Heart right ventricle (tissue), 16 donors: ENCODE results near the gene SLC35E1. TPM values are rescaled to one million over a fixed set of nuclear protein-coding genes. Genes with fewer than 3 reads are reported as not detected.
A peak's percentile ranks its signal among the peaks of the same experiment; 100 is the strongest.

Experiments
- ATAC-seq, 8 donors: fragments of 200-7000 bp; cut with Tn5 transposase; one replicate each; pipeline ENCODE4 v1.9.1; 2020; ENCODE audit warnings: mild to moderate bottlenecking in 8 of 8, moderate library complexity in 8 of 8, moderate number of reproducible peaks in 1 of 8
- DNase-seq, 2 donors: peaks; one replicate each; pipeline ENCODE4 v3.0.0-alpha.2; 2020
- H3K27ac ChIP-seq, 10 donors: fragments of 200-600 bp; sonication (generic) in 2 of 10; one replicate each; pipeline versions ENCODE4 v1.5.0 to v1.8.0; 2020 to 2022; ENCODE audit warnings: mild to moderate bottlenecking in 3 of 10
- H3K27me3 ChIP-seq, 7 donors: fragments of 200-600 bp; one replicate each; pipeline ENCODE4 v1.8.0; 2021 to 2022; ENCODE audit warnings: mild to moderate bottlenecking in 2 of 7
- H3K36me3 ChIP-seq, 9 donors: fragments of 200-600 bp; sonication (generic) in 1 of 9; one replicate each; pipeline versions ENCODE4 v1.5.0 to v1.8.0; 2020 to 2022; ENCODE audit warnings: mild to moderate bottlenecking in 2 of 9
- H3K4me1 ChIP-seq, 9 donors: fragments of 200-600 bp; sonication (generic) in 1 of 9; one replicate each; pipeline versions ENCODE4 v1.5.0 to v1.8.0; 2020 to 2022; ENCODE audit warnings: mild to moderate bottlenecking in 4 of 9
- H3K4me3 ChIP-seq, 10 donors: fragments of 200-600 bp; sonication (generic) in 2 of 10; one replicate each; pipeline versions ENCODE4 v1.5.0 to v1.8.0; 2020 to 2022; ENCODE audit warnings: mild to moderate bottlenecking in 7 of 10, moderate library complexity in 2 of 10
- H3K9me3 ChIP-seq, 11 donors: fragments of 200-600 bp in 10 of 11; sonication (generic) in 2 of 11; one replicate each; pipeline versions ENCODE4 v1.5.0 to v1.8.0; 2013 to 2022; ENCODE audit warnings: mild to moderate bottlenecking in 2 of 11, control low read depth in 1 of 11, moderate library complexity in 1 of 11
- WGBS, 2 donors: extraction: QIAGEN DNeasy Blood & Tissue Kit; methylation state at CpG; one replicate each; pipeline ENCODE4 v1.1.7; 2013; ENCODE audit warnings: inconsistent platforms in 1 of 2; 5-methylcytosine and 5-hydroxymethylcytosine counted together
- intact Hi-C, 10 donors: fragments of 100-400 bp; cut with DNase I; formaldehyde crosslinking; loops; one replicate each; pipeline versions ENCODE4 v1.11.1 to v1.14.2; 2022
- polyA plus RNA-seq, 2 donors: library from polyadenylated mRNA; stranded (reverse); fragments of 200-250 nt; gene quantifications; one replicate each; pipeline ENCODE4 v1.2.3, GENCODE V29; 2013
- total RNA-seq, 10 donors: library from RNA; stranded (reverse); fragmentation: NEBNext Ultra II Directional in 3 of 10; extraction: Animal tissue kit (Norgen Biotek cat#: 25700) in 3 of 10; gene quantifications; one replicate each; pipeline versions ENCODE4 v1.2.1 to v1.2.4, GENCODE V29; 2021 to 2023
- TF ChIP-seq, protein P1 (sequence below), 9 donors: fragments of 200-600 bp; sonication (generic) in 2 of 9; IDR thresholded peaks; one replicate each; pipeline versions ENCODE4 v1.5.0 to v1.8.0; 2021 to 2022; ENCODE audit warnings: antibody characterized with exemption in 9 of 9, mild to moderate bottlenecking in 5 of 9, moderate library complexity in 1 of 9
- donor health status: Arrhythmogenic right ventricular cardiomyopathy.
- donor health status: ischemic (EF 13 %, LVEDD 7.1; RV severe dilation, severe dysfunction).
- donor health status: healthy with polysubstance abuse.
- donor health status: DM: no; HTN: yes; CAD: no.
- donor health status: DM: no; HTN: no; CAD: no.
- donor health status: ischemic (EF 25% LVEDD 6.9; RV normal size, moderate dysfunction).
- donor health status: ischemic (EF 25% LVEDD 5.7; RV mildly dilated, moderate dysfunction).
- donor health status: healthy.
- donor health status: DM: yes; HTN: yes; CAD: no.
- donor health status: Ischemic cardiomyopathy.
- donor health status: ischemic (EF 35%, LVEDD 5.7; RV mildly dilated, moderate dysfunction).
- donor health status: nonischemic (EF 11% LVEDD 7.7; RV severe dilation, severe dysfunction).
- donor health status: DM: yes; HTN: yes; CAD: no.
- donor health status: PGD.
- donor health status: ischemic (EF 29% LVEDD 5.4; RV normal size, mild dysfunction).
- donor health status: nonischemic (EF 23%, LVEDD 6.1; RV moderate dilation, normal function).

Gene SLC35E1
- total and polyA plus RNA-seq, 12 donors, result 20.8 to 29.0 (median 23.6) TPM

GRCh38 chr19:16542910-16543472, 29.2 kb downstream of the SLC35E1 start:
- TF ChIP-seq, protein P1, sequence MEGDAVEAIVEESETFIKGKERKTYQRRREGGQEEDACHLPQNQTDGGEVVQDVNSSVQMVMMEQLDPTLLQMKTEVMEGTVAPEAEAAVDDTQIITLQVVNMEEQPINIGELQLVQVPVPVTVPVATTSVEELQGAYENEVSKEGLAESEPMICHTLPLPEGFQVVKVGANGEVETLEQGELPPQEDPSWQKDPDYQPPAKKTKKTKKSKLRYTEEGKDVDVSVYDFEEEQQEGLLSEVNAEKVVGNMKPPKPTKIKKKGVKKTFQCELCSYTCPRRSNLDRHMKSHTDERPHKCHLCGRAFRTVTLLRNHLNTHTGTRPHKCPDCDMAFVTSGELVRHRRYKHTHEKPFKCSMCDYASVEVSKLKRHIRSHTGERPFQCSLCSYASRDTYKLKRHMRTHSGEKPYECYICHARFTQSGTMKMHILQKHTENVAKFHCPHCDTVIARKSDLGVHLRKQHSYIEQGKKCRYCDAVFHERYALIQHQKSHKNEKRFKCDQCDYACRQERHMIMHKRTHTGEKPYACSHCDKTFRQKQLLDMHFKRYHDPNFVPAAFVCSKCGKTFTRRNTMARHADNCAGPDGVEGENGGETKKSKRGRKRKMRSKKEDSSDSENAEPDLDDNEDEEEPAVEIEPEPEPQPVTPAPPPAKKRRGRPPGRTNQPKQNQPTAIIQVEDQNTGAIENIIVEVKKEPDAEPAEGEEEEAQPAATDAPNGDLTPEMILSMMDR (IDR thresholded peaks at IDR 0.05), result no peak
- 4 to 7% methylated on average over 15 of the region's 15 CpGs for WGBS, 2 donors
- H3K4me1 ChIP-seq, result peaks cover 17 to 45% (median 39%) of the 10 kb centered on the region in 9 donors
- H3K36me3 ChIP-seq, result peaks cover 0 to 31% (median 0%) of the 10 kb centered on the region in 9 donors
- intact Hi-C loops, result loop anchor here in 1 of 10 donors (5.0 kb wide), 1 partner anchor 46 kb away; the partner anchor contains the start of genes C19orf44 and CALR3
- no peak for DNase-seq
- H3K27ac ChIP-seq, result peak overlapping the region; percentile 80 to 97 (median 90)
- peak overlapping the region; percentile 76 to 100 (median 90) for H3K4me3 ChIP-seq
- H3K27me3 ChIP-seq, result no peaks in the 10 kb centered on the region
- no peak for ATAC-seq
- no peaks in the 10 kb centered on the region for H3K9me3 ChIP-seq

GRCh38 chr19:16542045-16542909, 29.9 kb downstream of the SLC35E1 start, which contains the start of gene CHERP:
TSS of gene CHERP (minus strand) at chr19:16542437. CDS start at chr19:16542378, 59 bp downstream.
- 0% methylated on average over 106 to 108 of the region's 108 CpGs for WGBS, 2 donors
- no peaks in the 10 kb centered on the region for H3K27me3 ChIP-seq
- intact Hi-C loops, result loop anchor here in 1 of 10 donors (5.0 kb wide), 1 partner anchor 45 kb away; the partner anchor contains the start of genes C19orf44 and CALR3

DNA sequence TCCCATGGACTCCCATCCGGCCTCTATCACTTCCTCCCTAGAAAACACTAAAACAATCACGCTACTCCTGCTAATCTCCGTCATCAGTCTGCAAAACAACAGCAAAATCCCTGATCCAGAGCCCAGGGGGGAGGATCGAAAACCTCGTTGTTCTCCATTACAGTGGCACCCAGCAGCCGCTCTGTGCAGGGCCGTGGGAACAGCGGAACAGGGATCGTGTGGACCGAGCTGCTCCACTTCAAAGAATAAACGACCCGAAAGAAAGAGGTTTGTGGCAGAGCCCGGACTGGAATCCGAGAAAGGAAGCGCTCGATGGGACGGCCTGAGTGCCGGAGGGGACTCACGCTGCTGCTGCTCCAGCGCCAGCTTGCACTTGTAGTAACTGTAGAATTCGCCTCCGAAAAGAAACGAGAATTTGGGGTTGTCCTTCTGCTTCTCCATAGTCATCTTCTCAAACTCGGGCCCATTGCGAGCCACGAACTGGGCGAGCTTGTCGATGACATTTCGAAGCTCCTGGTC, 30.6 kb downstream of the SLC35E1 start:
- Histone ChIP-seq H3K27me3 (no peaks in the 10 kb centered on the region), H3K27ac (peak overlapping the region; percentile 80 to 97 (median 90)), H3K9me3 (no peaks in the 10 kb centered on the region), H3K4me3 (peak overlapping the region; percentile 76 to 100 (median 90)), H3K36me3 (peaks cover 0 to 45% (median 0%) of the 10 kb centered on the region in 9 donors), H3K4me1 (peaks cover 17 to 50% (median 38%) of the 10 kb centered on the region in 9 donors)
- no peak for ATAC-seq
- no peak for DNase-seq
- 0 to 1% methylated on average over 29 of the region's 29 CpGs for WGBS, 2 donors
- TF ChIP-seq, protein P1 (IDR thresholded peaks at IDR 0.05), result no peak
- intact Hi-C loops, result loop anchor here in 1 of 10 donors (5.0 kb wide), 1 partner anchor 44 kb away; the partner anchor contains the start of genes C19orf44 and CALR3

More at GRCh38 chr19:16542045-16542909, 29.9 kb downstream of the SLC35E1 start, which contains the start of gene CHERP:
- ATAC-seq (peak; percentile 96 to 98 (median 98)), DNase-seq (peak; percentile 94 to 96)
- H3K4me1 ChIP-seq, result peaks cover 17 to 50% (median 38%) of the 10 kb centered on the region in 9 donors
- peaks cover 0 to 38% (median 0%) of the 10 kb centered on the region in 9 donors for H3K36me3 ChIP-seq
- peak within 1 kb of the TSS; percentile 76 to 100 (median 90) for H3K4me3 ChIP-seq
- TF ChIP-seq, protein P1 (IDR thresholded peaks at IDR 0.05), result peak in 1 of 9 donors; percentile 2
- no peaks in the 10 kb centered on the region for H3K9me3 ChIP-seq
- H3K27ac ChIP-seq, result peak within 1 kb of the TSS; percentile 80 to 97 (median 90)

DNA sequence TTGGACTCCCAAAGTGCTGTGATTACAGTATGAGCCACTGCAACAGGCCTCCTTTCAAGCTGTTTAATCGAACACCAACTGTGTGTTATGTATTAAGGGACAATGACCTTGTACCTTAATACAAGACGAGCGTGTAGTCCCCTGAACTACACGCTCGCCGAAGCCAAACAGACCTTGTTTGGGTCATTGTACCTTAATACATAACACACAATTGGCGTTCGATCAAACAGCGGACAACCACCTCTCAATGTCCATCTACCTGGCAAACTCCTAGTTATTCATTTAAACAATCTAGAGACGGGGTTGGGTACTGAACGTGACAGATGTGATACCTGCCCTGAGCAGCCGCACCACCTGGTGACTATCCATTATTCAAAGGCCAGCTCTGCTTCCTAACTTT, 31.3 kb downstream of the SLC35E1 start:
- intact Hi-C loops, result loop anchor here in 1 of 10 donors (5.0 kb wide), 1 partner anchor 44 kb away; the partner anchor contains the start of genes C19orf44 and CALR3

More for the DNA sequence above, 31.3 kb downstream of the SLC35E1 start:
- no peaks in the 10 kb centered on the region for H3K27me3 ChIP-seq
- H3K36me3 ChIP-seq, result peaks cover 0 to 51% (median 0%) of the 10 kb centered on the region in 9 donors
- H3K9me3 ChIP-seq, result no peaks in the 10 kb centered on the region
- no peak for DNase-seq
- H3K4me3 ChIP-seq, result peak overlapping the region in 9 of 10 donors; percentile 82 to 100 (median 91)
- H3K4me1 ChIP-seq, result peaks cover 17 to 50% (median 38%) of the 10 kb centered on the region in 9 donors
- H3K27ac ChIP-seq, result peak overlapping the region in 2 of 10 donors; percentile 95 to 97
- TF ChIP-seq, protein P1 (IDR thresholded peaks at IDR 0.05), result no peak
- no peak for ATAC-seq
- WGBS, 2 donors, result 80 to 82% methylated on average over 12 of the region's 12 CpGs
